ENCODE measurements around the gene CLEC4M. TPM values are rescaled to one million over a fixed set of nuclear protein-coding genes. Genes with fewer than 3 reads are reported as not detected.

Gene CLEC4M
- total RNA-seq, 1 experiment from 2014 or later: not detected

DNA sequence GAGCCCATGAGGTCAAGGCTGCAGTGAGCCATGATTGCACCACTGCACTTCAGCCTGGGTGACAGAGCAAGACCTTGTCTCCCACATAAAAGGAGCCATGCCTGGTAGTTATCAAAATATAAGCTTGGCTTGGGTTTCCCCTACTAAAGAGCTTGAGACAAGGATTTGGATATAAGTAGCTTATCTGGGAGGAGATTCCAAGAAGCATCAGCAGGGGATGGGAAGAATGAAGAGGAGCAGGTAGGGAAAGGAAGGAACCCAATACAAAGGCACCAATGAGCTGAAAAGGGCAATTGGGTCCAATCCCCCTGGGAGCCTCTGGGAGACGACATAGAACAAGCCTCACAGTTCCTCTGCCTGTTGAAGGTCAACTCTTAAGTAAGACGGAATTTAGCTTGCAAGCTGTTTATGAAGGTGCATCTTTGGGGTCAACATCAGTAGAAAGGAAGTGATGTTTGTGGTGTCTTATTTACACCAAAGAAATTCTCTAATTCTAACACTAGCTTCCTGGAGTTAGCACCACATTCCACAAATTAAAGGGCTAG is 23.8 kb upstream of the CLEC4M start:
- peaks cover 63% of the 10 kb centered on the region for H3K27me3 ChIP-seq (ENCODE audit: low read length)
- POLR2A ChIA-PET (ENCODE audit: unreplicated experiment): no interaction called here
- CTCF ChIA-PET: no interaction called here
- H3K36me3 ChIP-seq (ENCODE audit: low read depth, low read length): no peaks in the 10 kb centered on the region
- no peak overlapping the region for H3K4me3 ChIP-seq (ENCODE audit: low read length)
- H4K20me1 ChIP-seq (ENCODE audit: low read length): no peaks in the 10 kb centered on the region
- H2AFZ ChIP-seq (ENCODE audit: low read length): no peak overlapping the region
- TF ChIP-seq EZH2 (IDR thresholded peaks at IDR 0.05; ENCODE audit: low read length, unreplicated experiment): no peak
- TF ChIP-seq, protein P1, sequence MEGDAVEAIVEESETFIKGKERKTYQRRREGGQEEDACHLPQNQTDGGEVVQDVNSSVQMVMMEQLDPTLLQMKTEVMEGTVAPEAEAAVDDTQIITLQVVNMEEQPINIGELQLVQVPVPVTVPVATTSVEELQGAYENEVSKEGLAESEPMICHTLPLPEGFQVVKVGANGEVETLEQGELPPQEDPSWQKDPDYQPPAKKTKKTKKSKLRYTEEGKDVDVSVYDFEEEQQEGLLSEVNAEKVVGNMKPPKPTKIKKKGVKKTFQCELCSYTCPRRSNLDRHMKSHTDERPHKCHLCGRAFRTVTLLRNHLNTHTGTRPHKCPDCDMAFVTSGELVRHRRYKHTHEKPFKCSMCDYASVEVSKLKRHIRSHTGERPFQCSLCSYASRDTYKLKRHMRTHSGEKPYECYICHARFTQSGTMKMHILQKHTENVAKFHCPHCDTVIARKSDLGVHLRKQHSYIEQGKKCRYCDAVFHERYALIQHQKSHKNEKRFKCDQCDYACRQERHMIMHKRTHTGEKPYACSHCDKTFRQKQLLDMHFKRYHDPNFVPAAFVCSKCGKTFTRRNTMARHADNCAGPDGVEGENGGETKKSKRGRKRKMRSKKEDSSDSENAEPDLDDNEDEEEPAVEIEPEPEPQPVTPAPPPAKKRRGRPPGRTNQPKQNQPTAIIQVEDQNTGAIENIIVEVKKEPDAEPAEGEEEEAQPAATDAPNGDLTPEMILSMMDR (conservative IDR thresholded peaks at IDR 0.05; ENCODE audit: low read depth, low read length): no peak
- no peak for TF ChIP-seq EZH2phosphoT487 (IDR thresholded peaks at IDR 0.05; ENCODE audit: borderline replicate concordance, low read length)
- DNase-seq: no peak
- no peaks in the 10 kb centered on the region for H3K79me2 ChIP-seq (ENCODE audit: low read length)
- no peak overlapping the region for H3K4me2 ChIP-seq (ENCODE audit: low read length)
- no peaks in the 10 kb centered on the region for H3K9me3 ChIP-seq (ENCODE audit: low read length)
- H3K9ac ChIP-seq (ENCODE audit: low read length): no peak overlapping the region
- H3K27ac ChIP-seq (ENCODE audit: low read length): no peak overlapping the region
- no peak for ATAC-seq
- H3K9me2 ChIP-seq (replicated peaks; ENCODE audit: low read length): no peaks in the 10 kb centered on the region
- intact Hi-C loops (cut with micrococcal nuclease): no loop called here
- no TSS peak for BruUV-seq (replicated peaks)
- no peaks in the 10 kb centered on the region for H3K4me1 ChIP-seq (ENCODE audit: insufficient read depth, low read length)
- H3F3A ChIP-seq (ENCODE audit: low read length, unreplicated experiment): no peaks in the 10 kb centered on the region

DNA sequence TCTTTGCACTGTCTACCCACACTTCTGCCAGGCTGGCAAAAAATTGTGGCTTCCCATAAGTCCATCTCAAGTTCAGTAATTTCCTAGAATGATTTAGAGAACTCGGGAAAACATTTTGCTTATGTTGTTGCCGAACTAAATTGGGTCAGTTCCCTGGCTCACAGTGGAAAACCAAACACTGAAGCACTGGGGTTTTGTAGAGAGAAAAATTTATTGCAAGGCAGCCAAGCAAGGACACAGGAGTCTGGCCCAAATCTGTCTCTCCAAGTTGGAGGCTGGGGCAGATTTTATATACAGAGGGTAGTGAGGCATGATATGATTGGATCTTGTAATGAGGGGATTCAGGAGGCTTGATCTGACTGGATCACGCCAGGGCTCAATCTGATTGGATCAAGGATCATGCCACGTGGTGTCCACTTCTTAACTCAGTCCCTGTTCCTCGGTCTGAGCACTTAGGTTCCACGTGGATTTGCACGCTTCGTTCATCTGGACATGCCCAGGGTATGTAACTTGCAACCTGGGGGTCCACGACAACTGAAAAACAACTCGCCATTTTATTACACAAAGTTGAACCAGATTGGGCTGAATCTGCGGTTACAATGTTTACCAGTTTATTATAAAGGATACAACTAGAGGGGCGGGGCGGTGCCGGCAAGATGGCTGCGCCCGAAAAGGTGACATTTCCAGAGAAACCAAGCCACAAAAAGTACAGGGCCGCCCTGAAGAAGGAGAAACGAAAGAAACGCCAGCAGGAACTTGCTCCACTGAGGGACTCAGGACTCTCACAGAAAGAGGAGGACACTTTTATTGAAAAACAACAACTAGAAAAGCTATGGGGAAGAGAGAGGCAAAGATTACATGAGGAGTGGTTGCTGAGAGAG is 23.0 kb upstream of the CLEC4M start:
- no peaks in the 10 kb centered on the region for H3K79me2 ChIP-seq (ENCODE audit: low read length)
- TF ChIP-seq, protein P1 (conservative IDR thresholded peaks at IDR 0.05; ENCODE audit: low read depth, low read length): no peak
- TF ChIP-seq EZH2 (IDR thresholded peaks at IDR 0.05; ENCODE audit: low read length, unreplicated experiment) (no peak), EZH2phosphoT487 (IDR thresholded peaks at IDR 0.05; ENCODE audit: borderline replicate concordance, low read length) (no peak)
- ChIA-PET POLR2A (ENCODE audit: unreplicated experiment) (no interaction called here), CTCF (no interaction called here)
- H2AFZ ChIP-seq (ENCODE audit: low read length): peak overlapping the region; percentile 1; the same call in 1 of the 2 replicates
- ATAC-seq: no peak
- no peaks in the 10 kb centered on the region for H3K4me1 ChIP-seq (ENCODE audit: insufficient read depth, low read length)
- no peak overlapping the region for H3K9ac ChIP-seq (ENCODE audit: low read length)
- DNase-seq: no peak
- H4K20me1 ChIP-seq (ENCODE audit: low read length): no peaks in the 10 kb centered on the region
- intact Hi-C loops (cut with micrococcal nuclease): no loop called here
- H3K36me3 ChIP-seq (ENCODE audit: low read depth, low read length): no peaks in the 10 kb centered on the region
- H3K27ac ChIP-seq (ENCODE audit: low read length): no peak overlapping the region
- no peaks in the 10 kb centered on the region for H3F3A ChIP-seq (ENCODE audit: low read length, unreplicated experiment)
- no TSS peak for BruUV-seq (replicated peaks)
- H3K9me2 ChIP-seq (replicated peaks; ENCODE audit: low read length): no peaks in the 10 kb centered on the region
- H3K4me2 ChIP-seq (ENCODE audit: low read length): no peak overlapping the region
- H3K9me3 ChIP-seq (ENCODE audit: low read length): no peaks in the 10 kb centered on the region
- H3K4me3 ChIP-seq (ENCODE audit: low read length): no peak overlapping the region
- peaks cover 63% of the 10 kb centered on the region for H3K27me3 ChIP-seq (ENCODE audit: low read length)

DNA sequence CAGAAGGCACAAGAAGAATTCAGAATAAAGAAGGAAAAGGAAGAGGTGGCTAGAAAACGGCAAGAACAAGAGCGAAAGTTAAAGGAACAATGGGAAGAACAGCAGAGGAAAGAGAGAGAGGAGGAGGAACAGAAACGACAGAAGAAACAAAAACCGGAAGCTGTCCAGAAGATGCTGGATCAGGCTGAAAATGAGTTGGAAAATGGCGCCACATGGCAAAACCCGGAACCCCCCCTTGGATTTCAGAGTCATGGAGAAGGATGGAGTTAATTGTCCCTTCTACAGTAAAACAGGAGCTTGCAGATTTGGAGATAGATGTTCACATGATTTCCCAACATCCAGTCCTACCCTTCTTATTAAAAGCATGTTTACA is 22.4 kb upstream of the CLEC4M start:
- CTCF ChIA-PET: no interaction called here
- no peaks in the 10 kb centered on the region for H4K20me1 ChIP-seq (ENCODE audit: low read length)

More for the DNA sequence above, 22.4 kb upstream of the CLEC4M start:
- H3K27ac ChIP-seq (ENCODE audit: low read length): no peak overlapping the region
- no peaks in the 10 kb centered on the region for H3K9me3 ChIP-seq (ENCODE audit: low read length)
- intact Hi-C loops (cut with micrococcal nuclease): no loop called here
- H3K36me3 ChIP-seq (ENCODE audit: low read depth, low read length): no peaks in the 10 kb centered on the region
- no TSS peak for BruUV-seq (replicated peaks)
- peak overlapping the region; percentile 1; the same call in 1 of the 2 replicates for H2AFZ ChIP-seq (ENCODE audit: low read length)
- no peaks in the 10 kb centered on the region for H3F3A ChIP-seq (ENCODE audit: low read length, unreplicated experiment)
- peaks cover 58% of the 10 kb centered on the region for H3K27me3 ChIP-seq (ENCODE audit: low read length)
- no peak overlapping the region for H3K9ac ChIP-seq (ENCODE audit: low read length)
- no peak overlapping the region for H3K4me3 ChIP-seq (ENCODE audit: low read length)
- H3K79me2 ChIP-seq (ENCODE audit: low read length): no peaks in the 10 kb centered on the region
- no peak for ATAC-seq
- H3K4me1 ChIP-seq (ENCODE audit: insufficient read depth, low read length): no peaks in the 10 kb centered on the region
- H3K9me2 ChIP-seq (replicated peaks; ENCODE audit: low read length): no peaks in the 10 kb centered on the region
- POLR2A ChIA-PET (ENCODE audit: unreplicated experiment): no interaction called here
- TF ChIP-seq EZH2phosphoT487 (IDR thresholded peaks at IDR 0.05; ENCODE audit: borderline replicate concordance, low read length) (no peak), EZH2 (IDR thresholded peaks at IDR 0.05; ENCODE audit: low read length, unreplicated experiment) (no peak)
- TF ChIP-seq, protein P1 (conservative IDR thresholded peaks at IDR 0.05; ENCODE audit: low read depth, low read length): no peak
- H3K4me2 ChIP-seq (ENCODE audit: low read length): no peak overlapping the region
- DNase-seq: no peak

Data from PC-3 (cell line).